Lower leg skin (tissue), 4 donors: ENCODE measurements around the gene DUOX1. TPM values are rescaled to one million over a fixed set of nuclear protein-coding genes. Genes with fewer than 3 reads are reported as not detected.

ENCODE experiments used
- DNase-seq, 2 donors: peaks; one replicate each; pipeline ENCODE4 v3.0.0-alpha.2; 2019; ENCODE audit warnings: low spot score in 2 of 2
- H3K4me3 ChIP-seq: fragments of 200-600 bp; sonication (generic); 2 replicates; pipeline ENCODE4 v1.5.1; 2017; ENCODE audit warnings: mild to moderate bottlenecking, low read depth; ENCODE audit not compliant: poor library complexity, severe bottlenecking
- CTCF ChIP-seq, 3 donors: fragments of 450-650 bp; IDR thresholded peaks; one replicate each; pipeline ENCODE4 v1.5.1; 2016; ENCODE audit warnings: antibody characterized with exemption in 3 of 3, mild to moderate bottlenecking in 3 of 3, moderate library complexity in 2 of 3
- POLR2A ChIP-seq, 2 donors: fragments of 450-650 bp; IDR thresholded peaks; one replicate each; pipeline ENCODE4 v1.6.1; 2016 to 2017; ENCODE audit warnings: antibody characterized with exemption in 2 of 2, mild to moderate bottlenecking in 1 of 2, moderate library complexity in 1 of 2
- WGBS, 2 donors: methylation state at CpG; one replicate each; pipeline ENCODE4 v1.1.5; 2018; 5-methylcytosine and 5-hydroxymethylcytosine counted together
- intact Hi-C: fragments of 100-400 bp; cut with DNase I; formaldehyde crosslinking; loops from one replicate; pipeline ENCODE4 v1.15.0; 2023; ENCODE audit warnings: low total_unique reads
- total RNA-seq, 4 donors: library from RNA; depleted of rRNA; stranded (reverse); fragments of >200 nt; gene quantifications; one replicate each; pipeline ENCODE4 v1.1.0, GENCODE V29; 2016

The DUOX1 gene
- total RNA-seq, 4 donors from 2014 or later = 90.1 to 162 (median 114) TPM

- DNase-seq = no peak
- intact Hi-C loops = no loop called here
- H3K4me3 ChIP-seq = no peak overlapping the region
- TF ChIP-seq POLR2A (IDR thresholded peaks at IDR 0.05) = no peak
- no peak for TF ChIP-seq CTCF (IDR thresholded peaks at IDR 0.05)
- 93 to 98% methylated on average over 10 to 12 of the region's 12 CpGs for WGBS, 2 donors
Measured at GRCh38 chr15:45171912-45172311, 42.1 kb downstream of the DUOX1 start.

GRCh38 chr15:45174069-45174468 is 44.3 kb downstream of the DUOX1 start:
- H3K4me3 ChIP-seq = no peak overlapping the region
- intact Hi-C loops = no loop called here
- DNase-seq = no peak
- TF ChIP-seq POLR2A (IDR thresholded peaks at IDR 0.05) (no peak), CTCF (IDR thresholded peaks at IDR 0.05) (no peak)
- 73 to 80% methylated on average over 6 of the region's 6 CpGs for WGBS, 2 donors

- TF ChIP-seq POLR2A (IDR thresholded peaks at IDR 0.05) (no peak), CTCF (IDR thresholded peaks at IDR 0.05) (no peak)
- H3K4me3 ChIP-seq = no peak overlapping the region
- DNase-seq = no peak
- 92 to 97% methylated on average over 2 of the region's 2 CpGs for WGBS, 2 donors
- intact Hi-C loops = no loop called here
Measured at GRCh38 chr15:45174577-45174976, 44.8 kb downstream of the DUOX1 start.

GRCh38 chr15:45177285-45177684 is 47.5 kb downstream of the DUOX1 start:
- TF ChIP-seq CTCF (IDR thresholded peaks at IDR 0.05) (no peak), POLR2A (IDR thresholded peaks at IDR 0.05) (no peak)
- WGBS, 2 donors = 67 to 90% methylated on average over 3 of the region's 3 CpGs
- intact Hi-C loops = no loop called here
- no peak overlapping the region for H3K4me3 ChIP-seq
- DNase-seq = no peak

- WGBS, 2 donors = 81 to 92% methylated on average over 10 to 12 of the region's 13 CpGs
- intact Hi-C loops = no loop called here
- no peak for DNase-seq
- TF ChIP-seq POLR2A (IDR thresholded peaks at IDR 0.05) (no peak), CTCF (IDR thresholded peaks at IDR 0.05) (no peak)
- H3K4me3 ChIP-seq = no peak overlapping the region
Measured at GRCh38 chr15:45179221-45179985, 49.6 kb downstream of the DUOX1 start.

DNA sequence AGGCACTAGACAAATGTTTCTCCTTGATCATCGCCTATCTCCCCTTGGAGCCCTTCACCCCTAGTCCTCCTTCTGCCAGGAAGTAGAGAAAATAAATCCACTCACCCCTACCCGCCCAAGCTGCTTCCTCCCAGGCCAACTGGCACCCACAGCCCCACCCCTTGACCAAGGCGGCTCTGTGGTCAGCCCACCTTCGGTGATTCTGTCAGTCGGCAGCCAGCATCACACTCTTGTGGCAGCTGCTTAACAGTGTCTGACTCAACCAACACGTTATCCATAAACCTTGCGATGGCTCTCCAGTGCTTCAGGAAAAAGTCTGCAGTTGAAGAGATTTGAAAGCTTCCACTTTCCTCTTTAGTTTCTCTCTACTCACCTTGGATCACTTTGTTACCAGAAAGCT is 50.4 kb downstream of the DUOX1 start:
- DNase-seq = no peak
- intact Hi-C loops = no loop called here
- 81 to 86% methylated on average over 7 of the region's 7 CpGs for WGBS, 2 donors
- no peak overlapping the region for H3K4me3 ChIP-seq
- TF ChIP-seq POLR2A (IDR thresholded peaks at IDR 0.05) = no peak
- no peak for TF ChIP-seq CTCF (IDR thresholded peaks at IDR 0.05)
